HepG2 (cell line): ENCODE results near the gene GALNT11. TPM values are rescaled to one million over a fixed set of nuclear protein-coding genes. Genes with fewer than 3 reads are reported as not detected.

Experiments
- ATAC-seq: fragments of 200-7000 bp; cut with Tn5 transposase; 3 replicates; pipeline ENCODE4 v1.9.1; 2020; ENCODE audit warnings: mild to moderate bottlenecking, moderate library complexity
- BruUV-seq: library from RNA; stranded (reverse); fragments of 400-500 nt; replicated peaks from 2 replicates; lab custom pipeline; 2021; lab: Mats Ljungman, UMichigan
- CTCF ChIA-PET: fragments of 300-600 bp; formaldehyde crosslinking; extraction: SDS; loops from one replicate; lab custom pipeline; 2021; ENCODE audit warnings: low total read pairs, inconsistent platforms, low intra/inter-chr PET ratio; lab: Yijun Ruan, JAX
- POLR2A ChIA-PET: fragments of 350-600 bp; sonication (Branson Sonifier 250); formaldehyde crosslinking; loops from one replicate; lab custom pipeline; 2020; ENCODE audit warnings: antibody characterized with exemption, inconsistent platforms; lab: Yijun Ruan, JAX
- DNase-seq: peaks from one replicate; pipeline ENCODE4 v3.0.0-alpha.2; 2015; ENCODE audit warnings: low spot score
- FAIRE-seq: peaks from 3 replicates; lab custom pipeline; 2011; peaks lifted over from hg19 to GRCh38; lab: Jason Lieb, UNC
- H2AFZ ChIP-seq: one replicate; pipeline ENCODE4 v1.6.1; 2011; ENCODE audit warnings: low read length, inconsistent platforms
- H3K27ac ChIP-seq: fragments of 300-600 bp; 3 replicates; pipeline ENCODE4 v1.8.0; 2011; ENCODE audit warnings: mixed run types, mild to moderate bottlenecking, mixed read lengths, low read length, inconsistent platforms; ENCODE audit not compliant: insufficient read depth; ENCODE audit errors: extremely low read length
- H3K27me3 ChIP-seq, 2 experiments: fragments of 200-600 bp in 1 of 2; 2 replicates in 1 of 2; 3 replicates in 1 of 2; pipeline versions ENCODE4 v1.6.0 to v1.8.0; 2011; ENCODE audit warnings: low read length in 2 of 2, mild to moderate bottlenecking in 2 of 2, moderate library complexity in 2 of 2, inconsistent platforms in 1 of 2; ENCODE audit not compliant: insufficient read depth in 2 of 2, control insufficient read depth in 1 of 2
- H3K36me3 ChIP-seq, 2 experiments: fragments of 200-600 bp in 1 of 2; replicated peaks in 1 of 2; 2 replicates in 1 of 2; 3 replicates in 1 of 2; pipeline versions ENCODE4 v1.5.1 to v1.8.0; 2011; ENCODE audit warnings: low read length in 2 of 2, inconsistent platforms in 1 of 2; ENCODE audit not compliant: insufficient read depth in 2 of 2, control insufficient read depth in 1 of 2
- H3K4me1 ChIP-seq: 2 replicates; pipeline ENCODE4 v1.5.1; 2012; ENCODE audit warnings: low read length, inconsistent platforms; ENCODE audit not compliant: insufficient read depth
- H3K4me2 ChIP-seq: 2 replicates; pipeline ENCODE4 v1.6.0; 2011; ENCODE audit warnings: low read depth, low read length, inconsistent platforms
- H3K4me3 ChIP-seq, 3 experiments: fragments of 200-600 bp in 1 of 3; sonication (generic), shearing (Covaris generic) in 1 of 3; replicated peaks in 1 of 3; 2 replicates each; pipeline ENCODE4 v1.5.1; 2011 to 2016; ENCODE audit warnings: low read length in 3 of 3, inconsistent platforms in 2 of 3, low read depth in 2 of 3, mild to moderate bottlenecking in 2 of 3, control low read depth in 1 of 3, mixed read lengths in 1 of 3; ENCODE audit not compliant: insufficient read depth in 1 of 3
- H3K79me2 ChIP-seq: one replicate; pipeline ENCODE4 v1.6.1; 2011; ENCODE audit warnings: low read length, inconsistent platforms; ENCODE audit not compliant: insufficient read depth
- H3K9ac ChIP-seq: 2 replicates; pipeline ENCODE4 v1.6.0; 2011; ENCODE audit warnings: mild to moderate bottlenecking, low read depth, low read length, inconsistent platforms; ENCODE audit not compliant: insufficient read depth
- H3K9me3 ChIP-seq: 2 replicates; pipeline ENCODE4 v1.5.1; 2012; ENCODE audit warnings: mild to moderate bottlenecking, low read length
- H4K20me1 ChIP-seq: 2 replicates; pipeline ENCODE4 v1.6.0; 2011; ENCODE audit warnings: inconsistent platforms, mild to moderate bottlenecking, low read length, moderate library complexity; ENCODE audit not compliant: insufficient read depth
- ARNT2 ChIP-seq: sonication (generic); formaldehyde crosslinking; IDR thresholded peaks from 2 replicates; pipeline ENCODE4 v1.8.0; 2022; ENCODE audit warnings: mild to moderate bottlenecking, low read depth, missing genetic modification reagents, moderate library complexity
- DMTF1 ChIP-seq: sonication (generic); formaldehyde crosslinking; IDR thresholded peaks from 2 replicates; pipeline ENCODE4 v1.4.0; 2020; ENCODE audit warnings: mild to moderate bottlenecking, missing genetic modification reagents
- FOXK1 ChIP-seq: sonication (generic); formaldehyde crosslinking; IDR thresholded peaks from 2 replicates; pipeline ENCODE4 v1.4.0; 2020; ENCODE audit warnings: low read depth, missing genetic modification reagents, borderline replicate concordance
- MIER2 ChIP-seq: IDR thresholded peaks from 2 replicates; pipeline ENCODE4 v1.6.1; 2016; ENCODE audit warnings: missing biosample characterization, missing genetic modification reagents
- MZF1 ChIP-seq: sonication (generic); formaldehyde crosslinking; IDR thresholded peaks from 2 replicates; pipeline ENCODE4 v1.8.1; 2023; ENCODE audit warnings: mild to moderate bottlenecking, missing genetic modification reagents, borderline replicate concordance
- NCOR1 ChIP-seq: fragments of 200-600 bp; sonication (generic); IDR thresholded peaks from 2 replicates; pipeline ENCODE4 v1.7.0; 2017; ENCODE audit warnings: antibody characterized with exemption, low read length, borderline replicate concordance
- RFXANK ChIP-seq: IDR thresholded peaks from 2 replicates; pipeline ENCODE4 v1.6.1; 2016
- ZNF235 ChIP-seq: sonication (generic); formaldehyde crosslinking; IDR thresholded peaks from 2 replicates; pipeline ENCODE4 v1.8.1; 2023; ENCODE audit warnings: mild to moderate bottlenecking, missing genetic modification reagents, borderline replicate concordance
- ZNF556 ChIP-seq: sonication (generic); formaldehyde crosslinking; IDR thresholded peaks from 2 replicates; pipeline ENCODE4 v1.4.0; 2020; ENCODE audit warnings: mild to moderate bottlenecking, missing genetic modification reagents, borderline replicate concordance
- ZNF614 ChIP-seq: IDR thresholded peaks from 2 replicates; pipeline ENCODE4 v1.6.1; 2018; ENCODE audit warnings: missing biosample characterization, missing genetic modification reagents, inconsistent platforms, borderline replicate concordance
- ZNF781 ChIP-seq: sonication (generic); formaldehyde crosslinking; IDR thresholded peaks from 2 replicates; pipeline ENCODE4 v1.5.1; 2020; ENCODE audit warnings: borderline replicate concordance, mild to moderate bottlenecking, missing genetic modification reagents; ENCODE audit errors: not compliant biosample characterization
- WGBS: methylation state at CpG from one replicate; pipeline ENCODE4 v1.1.6; 2017; ENCODE audit warnings: low lambda C conversion rate; 5-methylcytosine and 5-hydroxymethylcytosine counted together
- in situ Hi-C: cut with HindIII; loops from 2 replicates; pipeline ENCODE4 v1.10.0; 2017; ENCODE audit warnings: low pct_unique_long_range_greater_than_20kb; ENCODE audit not compliant: extremely low pct_ligation_motif_present
- intact Hi-C: fragments of 100-400 bp; cut with micrococcal nuclease; formaldehyde crosslinking; loops from one replicate; pipeline ENCODE4 v1.10.0; 2022; ENCODE audit not compliant: unreplicated experiment
- polyA plus RNA-seq, 8 experiments: library from polyadenylated mRNA; depleted of rRNA in 3 of 8; stranded (reverse) in 7 of 8; unstranded in 1 of 8; fragments of >200 nt; fragmentation: Illumina TruSeq in 4 of 8; extraction: Trizol in 4 of 8; gene quantifications; 2 replicates each; pipeline versions ENCODE4 v1.2.1 to v1.2.3, GENCODE V29; 2011 to 2016; ENCODE audit warnings: low read depth in 4 of 8, missing spikeins in 1 of 8, mixed read lengths in 1 of 8; ENCODE audit not compliant: insufficient read depth in 1 of 8
- total RNA-seq, 5 experiments: library from RNA; depleted of rRNA; stranded (reverse); fragments of >200 nt; fragmentation: Illumina TruSeq; extraction: Trizol; gene quantifications; 2 replicates each; pipeline ENCODE4 v1.2.3, GENCODE V29; 2016; ENCODE audit warnings: low read depth in 1 of 5

The GALNT11 gene
- total and polyA plus RNA-seq, 2 of the 13 experiments (the other 11 are each of a cell fraction or from before 2014, with no cell fraction given), result 9.3 to 16.3 TPM

- CTCF ChIA-PET, result no interaction called here
- 98% methylated on average over 1 of the region's 1 CpG for WGBS
- POLR2A ChIA-PET, result no interaction called here
- FAIRE-seq, result no peak
- in situ Hi-C loops, result no loop called here
- Histone ChIP-seq H3K9ac (no peak overlapping the region), H2AFZ (no peak overlapping the region), H3K4me1 (no peaks in the 10 kb centered on the region), H3K9me3 (no peaks in the 10 kb centered on the region), H3K4me3 (no peak overlapping the region), H4K20me1 (no peaks in the 10 kb centered on the region), H3K27ac (no peak overlapping the region), H3K4me2 (no peak overlapping the region), H3K36me3 (no peaks in the 10 kb centered on the region), H3K27me3 (no peaks in the 10 kb centered on the region), H3K79me2 (no peaks in the 10 kb centered on the region)
- ATAC-seq, result no peak
- intact Hi-C loops, result no loop called here
- no TSS peak for BruUV-seq
- no peak for TF ChIP-seq FOXK1
- no peak for TF ChIP-seq ZNF556
- no peak for TF ChIP-seq ZNF781
- TF ChIP-seq NCOR1, result no peak
- no peak for TF ChIP-seq ZNF614 (CRISPR knock-in tag)
- TF ChIP-seq ZNF235, result no peak
- no peak for TF ChIP-seq MIER2 (CRISPR knock-in tag)
- no peak for TF ChIP-seq MZF1
- no peak for TF ChIP-seq RFXANK (CRISPR knock-in tag)
- TF ChIP-seq DMTF1 (CRISPR knock-in tag), result no peak
- TF ChIP-seq ARNT2 (CRISPR knock-in tag), result no peak
- DNase-seq, result no peak
Observed at GRCh38 chr7:152095771-152096170, 70.3 kb downstream of the GALNT11 start.
